Epithelial cell of prostate (primary cell): Measurements from ENCODE around the gene TOP2B.

ENCODE experiments used
- DNase-seq: peaks from one replicate; pipeline ENCODE4 v3.0.0-alpha.2; 2011; ENCODE audit warnings: low read depth, low spot score
- H3K27ac ChIP-seq: fragments of 450-650 bp; 2 replicates; pipeline ENCODE4 v1.5.1; 2017; ENCODE audit warnings: mild to moderate bottlenecking

Gene TOP2B

DNA sequence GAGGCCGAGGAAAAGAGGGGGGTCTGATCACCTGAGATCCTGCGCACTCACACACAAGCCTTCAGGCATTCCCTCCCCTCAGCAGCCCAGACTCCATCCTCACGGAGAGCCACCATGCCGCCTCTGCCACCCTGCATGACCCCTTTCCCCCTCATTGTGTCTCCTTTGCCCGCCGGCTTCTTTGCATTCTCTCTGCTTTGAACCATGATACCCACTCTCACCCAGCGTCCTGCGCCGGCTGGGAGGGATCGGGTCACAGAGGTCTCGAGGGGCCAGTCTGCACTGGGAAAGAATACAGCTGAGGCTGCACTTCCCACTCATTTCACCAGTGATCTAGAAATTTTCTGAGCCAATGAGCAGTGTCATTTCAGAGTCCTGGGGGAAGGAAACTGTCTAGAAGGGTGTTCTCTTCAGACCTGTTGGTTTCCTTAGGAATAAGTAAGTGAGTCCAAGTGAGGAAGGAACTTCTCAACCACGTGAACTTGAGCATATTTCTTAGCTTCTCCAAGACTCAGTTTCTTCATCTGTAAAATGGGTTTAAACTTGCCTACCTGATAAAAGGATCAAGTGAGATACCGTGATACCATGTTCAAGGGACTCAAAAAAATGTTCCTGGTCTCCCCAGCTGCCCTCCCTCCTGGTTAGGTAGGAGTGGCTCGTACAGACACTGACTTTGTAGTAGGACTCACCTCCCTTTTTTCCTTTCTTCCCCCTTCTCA lies 96.7 kb downstream of the TOP2B start:
- no peak for DNase-seq

DNA sequence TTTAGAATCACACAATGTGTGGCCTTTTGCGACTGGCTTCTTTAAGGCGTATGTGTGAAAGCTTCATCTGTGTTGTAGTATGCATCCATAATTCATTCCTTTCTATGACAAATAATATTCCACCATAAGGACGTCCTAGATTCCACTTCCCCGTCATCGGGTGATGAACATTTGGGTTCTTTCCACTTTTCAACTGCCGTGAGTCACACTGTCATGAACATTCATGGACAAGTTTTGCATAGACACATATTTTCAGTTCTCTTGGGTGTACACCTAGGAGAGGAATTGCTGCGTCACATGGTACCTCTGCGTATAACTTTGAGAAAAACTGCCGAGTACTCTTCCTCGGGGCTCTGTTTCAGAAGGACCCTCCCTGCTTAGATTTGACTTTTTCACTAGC lies 97.3 kb downstream of the TOP2B start:
- DNase-seq = no peak
- no peak overlapping the region for H3K27ac ChIP-seq

More for the DNA sequence above, 96.7 kb downstream of the TOP2B start:
- no peak overlapping the region for H3K27ac ChIP-seq

DNA sequence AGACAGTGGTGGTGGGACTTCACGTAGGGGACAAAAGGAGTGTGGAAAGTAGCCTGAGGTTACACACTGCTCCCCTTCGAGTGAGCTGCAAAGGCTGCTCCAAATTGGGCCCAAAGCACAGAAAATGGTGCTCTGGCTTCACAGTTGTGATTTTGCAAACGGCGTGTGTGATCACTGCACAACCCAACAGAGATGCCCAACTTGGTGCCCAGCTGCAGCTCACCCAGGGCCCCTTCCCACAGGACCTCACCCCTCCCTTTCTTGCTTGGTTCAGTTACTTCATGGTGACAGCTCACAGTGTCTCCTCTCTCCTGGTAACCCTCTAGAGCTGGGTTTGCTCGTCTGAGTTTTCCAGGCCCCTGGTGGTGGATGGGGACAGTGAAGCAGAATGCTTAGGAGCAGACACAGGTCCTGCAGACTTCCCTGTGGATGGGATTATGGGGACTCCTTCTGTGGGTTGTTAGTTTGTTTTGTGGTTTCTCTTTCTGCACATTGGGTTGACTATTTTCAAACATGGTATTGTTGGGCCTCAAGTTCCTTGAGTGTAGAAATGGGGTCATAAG lies 98.3 kb downstream of the TOP2B start:
- no peak overlapping the region for H3K27ac ChIP-seq
- DNase-seq = no peak

DNA sequence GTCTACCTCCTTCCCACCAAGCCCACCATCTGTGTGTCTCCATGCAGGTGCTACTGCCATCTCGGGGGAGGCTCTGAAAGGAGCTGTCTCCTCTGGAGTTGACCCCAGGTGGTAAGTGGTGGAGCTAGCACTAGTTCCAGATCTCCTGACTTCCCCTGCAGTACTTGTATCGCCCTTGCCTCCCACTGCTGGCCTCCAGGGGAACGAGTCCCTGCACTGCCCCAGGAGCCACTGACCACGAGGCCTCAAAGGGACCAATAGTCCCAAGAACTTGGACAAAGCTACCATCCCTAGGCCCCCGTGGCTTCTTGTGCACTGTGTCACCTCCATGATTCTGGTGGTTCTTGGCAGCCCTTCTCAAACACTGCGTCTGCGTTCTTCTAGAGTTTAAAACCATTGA lies 98.9 kb downstream of the TOP2B start:
- no peak for DNase-seq
- no peak overlapping the region for H3K27ac ChIP-seq

DNA sequence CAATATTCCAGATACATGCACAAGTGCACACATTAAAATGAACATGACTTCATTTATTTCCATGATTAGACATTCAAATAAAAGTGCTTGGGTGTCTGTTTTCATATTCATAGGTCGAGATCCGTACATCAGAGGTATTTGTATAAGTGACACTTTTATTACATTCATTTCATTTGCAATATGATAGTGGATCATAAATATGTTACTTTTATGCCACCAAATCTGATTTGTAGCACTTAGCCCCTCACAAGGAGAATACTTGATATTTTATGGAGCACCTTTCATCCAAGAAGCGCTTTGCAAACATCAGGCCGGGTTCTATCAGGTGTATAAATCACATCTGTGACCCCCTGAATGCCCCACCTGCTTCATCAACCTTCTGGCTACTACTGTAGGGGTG lies 100.6 kb downstream of the TOP2B start:
- H3K27ac ChIP-seq = no peak overlapping the region
- DNase-seq = no peak

DNA sequence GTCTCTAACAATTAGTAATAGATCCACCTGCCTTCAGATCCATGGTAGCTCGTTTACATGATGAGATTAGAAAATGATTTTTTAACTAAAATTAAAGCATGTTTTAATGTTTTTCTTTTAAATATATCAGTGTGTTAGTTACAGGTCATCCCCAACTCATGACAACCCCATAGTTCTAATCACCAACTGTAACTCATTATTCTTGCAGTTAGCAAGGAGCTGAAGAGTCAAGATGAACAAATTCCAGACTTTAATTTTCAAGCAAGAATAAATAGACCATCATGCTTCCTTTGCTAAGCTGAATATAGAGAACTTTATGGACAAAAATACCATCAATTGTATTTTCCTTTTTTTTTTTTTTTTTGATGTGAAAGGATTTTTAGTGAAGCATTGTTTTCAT lies 101.1 kb downstream of the TOP2B start:
- no peak overlapping the region for H3K27ac ChIP-seq
- DNase-seq = no peak

DNA sequence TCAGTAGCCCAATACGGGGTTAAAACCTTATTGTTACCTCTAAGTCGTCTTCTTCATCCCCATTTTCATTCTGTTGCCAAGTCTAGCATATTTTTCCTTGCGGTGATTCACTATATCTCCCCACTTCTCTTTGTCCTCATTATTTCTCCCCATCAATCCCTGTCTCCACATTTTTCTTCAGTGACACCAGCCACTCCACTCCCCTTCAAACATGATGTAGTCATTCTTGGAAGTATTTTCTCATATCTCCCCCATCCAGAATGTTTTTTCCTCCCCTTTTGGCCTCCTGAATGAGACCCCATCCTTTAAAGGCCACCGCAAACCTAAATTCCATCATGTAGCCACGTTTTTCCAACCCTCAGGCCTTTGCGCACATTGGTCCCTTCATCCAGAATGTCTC lies 105.9 kb downstream of the TOP2B start:
- no peak overlapping the region for H3K27ac ChIP-seq
- no peak for DNase-seq

DNA sequence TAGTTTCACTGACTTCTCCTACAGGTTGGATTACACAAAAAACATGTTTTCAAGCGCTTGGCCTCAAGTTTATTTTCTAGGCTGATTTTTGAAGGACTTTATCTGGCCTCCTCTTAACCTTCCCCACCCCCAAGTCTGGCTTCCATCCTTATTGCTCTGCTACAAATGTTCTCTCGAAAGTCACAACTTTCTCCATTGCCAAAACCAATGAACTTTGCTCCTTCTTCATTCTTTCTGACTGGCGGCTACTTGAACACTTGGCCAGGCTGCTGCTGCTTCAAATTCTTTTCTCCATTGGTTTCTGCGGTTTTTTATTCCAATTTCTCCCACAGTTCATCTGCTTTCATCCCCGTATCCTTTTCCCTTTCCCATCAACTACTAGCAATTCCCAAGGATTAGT lies 106.6 kb downstream of the TOP2B start:
- H3K27ac ChIP-seq = no peak overlapping the region
- no peak for DNase-seq

DNA sequence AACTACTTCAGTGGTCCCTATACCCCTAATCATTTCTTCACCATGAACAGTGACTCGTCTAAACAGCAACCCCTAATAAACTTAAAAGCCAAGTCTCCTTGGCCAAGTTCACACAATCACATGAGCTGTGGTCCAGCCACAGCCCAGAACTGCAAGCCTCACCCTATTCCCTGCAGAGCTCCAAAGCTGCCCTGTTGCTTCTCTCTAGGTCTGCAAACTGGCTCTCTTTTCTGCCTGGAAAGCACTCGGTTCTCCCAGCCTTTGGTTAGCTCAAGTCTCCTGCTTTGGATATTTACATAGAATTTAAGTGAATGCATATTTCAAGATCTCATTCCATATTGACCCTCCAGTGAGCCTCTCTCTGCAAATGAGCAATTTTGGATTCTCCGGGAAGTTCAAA lies 107.0 kb downstream of the TOP2B start:
- DNase-seq = no peak
- no peak overlapping the region for H3K27ac ChIP-seq

DNA sequence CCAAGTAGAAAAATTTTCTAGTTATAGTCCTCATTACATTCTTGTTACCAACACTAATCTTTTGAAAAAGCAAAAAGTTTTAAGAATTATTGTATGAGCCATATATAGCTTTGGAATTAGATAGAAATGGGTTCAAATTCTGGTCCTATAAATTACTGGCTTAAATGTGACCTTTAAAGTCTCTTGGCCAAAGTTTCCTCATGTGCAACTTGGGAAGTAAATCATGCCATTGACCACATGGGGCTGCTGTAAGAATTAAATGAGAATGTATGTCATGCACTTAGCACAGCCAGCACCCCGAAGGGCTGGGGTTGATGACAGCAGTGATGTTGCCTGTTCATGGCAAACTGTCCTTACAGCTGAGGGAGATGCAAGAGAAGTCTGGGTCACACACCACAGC lies 108.3 kb downstream of the TOP2B start:
- no peak for DNase-seq
- no peak overlapping the region for H3K27ac ChIP-seq

DNA sequence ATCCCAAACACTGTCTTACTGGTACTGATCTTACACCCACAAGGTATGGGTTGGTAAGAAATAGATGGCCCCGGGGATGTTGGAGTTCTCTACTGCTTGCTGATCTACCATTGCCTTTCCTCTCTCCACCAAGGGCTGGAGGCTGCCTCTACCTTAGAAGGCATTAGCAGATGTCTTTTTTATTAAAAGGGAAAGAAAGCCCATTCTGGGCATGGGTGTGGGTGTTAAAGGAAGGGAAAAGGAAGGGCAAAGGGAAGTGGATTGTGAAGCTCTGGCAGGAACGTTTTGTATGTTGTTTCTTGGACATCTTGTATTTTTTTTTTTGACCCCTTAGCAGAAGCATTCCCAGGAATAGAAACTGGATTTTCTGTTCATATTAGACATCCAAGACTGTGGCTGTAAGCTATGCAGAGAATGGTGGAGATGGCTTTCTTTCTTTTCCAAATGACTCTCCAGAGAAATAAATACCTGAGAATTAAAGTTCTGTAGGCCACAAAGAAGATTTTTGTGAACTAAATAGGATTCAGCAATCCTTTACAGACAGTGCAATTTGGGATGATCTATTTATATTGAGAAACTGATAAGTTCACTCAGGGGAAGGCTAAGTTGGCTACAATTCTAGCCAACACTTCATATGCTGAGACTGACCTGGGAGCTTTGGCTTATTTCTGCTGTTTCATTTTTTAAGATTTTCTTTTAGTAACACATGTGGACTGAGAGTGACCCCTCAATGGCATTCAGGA lies 108.8 kb downstream of the TOP2B start:
- DNase-seq = no peak
- H3K27ac ChIP-seq = no peak overlapping the region

DNA sequence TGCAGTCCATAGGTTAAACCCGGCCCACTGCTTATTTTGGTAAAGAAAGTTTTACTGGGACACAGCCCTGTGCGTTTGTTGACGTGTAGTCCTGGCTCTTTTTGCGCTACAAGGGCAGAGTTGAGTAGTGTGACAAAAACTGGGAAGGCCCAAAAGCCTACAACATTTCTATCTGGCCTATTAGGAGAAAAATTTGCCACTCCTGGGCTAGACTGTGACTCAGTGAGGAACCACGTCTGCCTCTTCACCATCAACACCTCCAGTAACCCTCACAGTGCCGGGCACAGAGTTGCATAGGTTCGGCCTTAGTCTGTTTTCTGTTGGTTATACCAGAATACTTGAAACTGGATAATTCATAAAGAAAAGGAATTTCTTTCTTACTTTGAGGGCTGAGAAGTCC lies 110.3 kb downstream of the TOP2B start:
- DNase-seq = no peak
- H3K27ac ChIP-seq = no peak overlapping the region

DNA sequence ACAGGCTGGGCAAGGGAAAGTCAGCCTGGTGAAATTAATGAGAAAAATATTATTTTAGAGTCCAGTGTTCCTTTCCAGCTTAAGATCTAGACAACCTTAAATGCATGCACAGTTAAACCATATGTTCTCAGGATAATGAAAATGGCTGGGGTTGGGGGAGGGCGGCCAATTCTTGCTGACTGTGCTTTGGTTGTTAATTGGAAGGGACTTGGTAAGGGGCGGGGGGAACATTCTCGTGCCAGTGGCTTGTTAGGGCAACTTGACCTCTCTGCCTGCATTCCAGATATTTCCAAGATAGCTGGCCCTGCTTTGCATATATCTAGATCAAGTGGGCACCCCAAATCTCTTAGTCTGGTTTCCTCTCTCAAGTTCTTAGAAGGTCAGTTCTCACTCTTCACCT lies 112.5 kb downstream of the TOP2B start:
- no peak for DNase-seq

DNA sequence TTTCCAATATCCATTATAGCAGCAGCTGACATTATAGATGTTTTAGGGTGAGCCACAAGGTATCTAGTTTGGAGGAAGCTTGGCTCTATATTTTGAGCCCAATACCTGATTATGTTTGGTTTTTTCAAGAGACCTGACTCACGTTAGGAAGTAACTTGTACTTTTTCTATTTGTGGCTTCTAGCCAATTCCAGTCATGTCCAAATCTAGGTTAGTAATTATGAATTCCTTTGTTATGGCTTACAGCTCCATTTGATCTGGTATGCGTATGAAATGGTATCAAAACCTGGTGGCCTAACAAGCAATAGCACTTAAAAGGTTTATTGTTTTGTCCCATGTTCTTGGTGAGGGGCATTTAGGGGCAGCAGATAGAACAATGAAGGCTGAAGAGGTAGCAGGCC lies 115.9 kb downstream of the TOP2B start:
- peak; percentile 12 for DNase-seq
- peak overlapping the region; percentile 2 for H3K27ac ChIP-seq

More for the DNA sequence above, 112.5 kb downstream of the TOP2B start:
- H3K27ac ChIP-seq = no peak overlapping the region

DNA sequence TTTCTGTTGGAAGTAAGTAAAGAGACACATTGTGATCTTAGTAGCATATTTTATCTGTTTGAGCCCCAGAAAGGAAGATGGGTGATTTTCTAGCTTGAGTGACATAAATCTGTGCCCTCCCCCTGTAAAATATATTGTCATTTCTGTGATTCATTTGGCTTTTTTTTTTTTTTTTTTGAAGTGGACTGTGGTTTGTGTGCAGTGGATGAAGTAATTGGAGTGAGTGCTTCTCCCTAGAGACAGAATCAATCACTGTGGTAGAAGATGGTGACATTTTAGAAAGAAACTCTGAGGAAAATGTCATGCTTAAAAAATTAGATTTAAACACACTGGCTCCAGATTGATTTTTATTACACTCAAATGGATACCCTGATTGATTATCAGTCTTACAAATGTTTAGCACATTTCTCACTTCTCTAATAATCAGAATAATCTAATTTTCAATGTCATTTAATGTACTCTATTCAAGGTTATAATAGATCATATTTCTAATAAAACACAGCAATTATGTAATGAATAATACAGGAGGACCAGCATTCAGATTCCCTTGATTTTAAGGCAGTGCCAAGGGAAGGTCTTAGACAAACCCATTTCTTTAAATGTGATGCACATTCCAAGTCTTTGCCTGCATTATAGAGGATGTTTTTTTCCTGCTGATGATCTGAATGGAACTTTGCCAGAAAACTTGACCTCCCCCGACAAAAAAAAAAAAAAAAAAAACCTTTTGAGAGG lies 116.6 kb downstream of the TOP2B start:
- no peak overlapping the region for H3K27ac ChIP-seq
- no peak for DNase-seq
